ENCODE results near the gene PRKRIP1. TPM values are rescaled to one million over a fixed set of nuclear protein-coding genes. Genes with fewer than 3 reads are reported as not detected.
"Not testable (repeated sequence)": the region's sequence is repeated elsewhere in the genome, so short reads cannot be mapped to it uniquely, and the experiment has no call there.

PRKRIP1 gene
- total and polyA plus RNA-seq, 4 donors, result 5.4 to 15.8 (median 7.1) TPM

DNA sequence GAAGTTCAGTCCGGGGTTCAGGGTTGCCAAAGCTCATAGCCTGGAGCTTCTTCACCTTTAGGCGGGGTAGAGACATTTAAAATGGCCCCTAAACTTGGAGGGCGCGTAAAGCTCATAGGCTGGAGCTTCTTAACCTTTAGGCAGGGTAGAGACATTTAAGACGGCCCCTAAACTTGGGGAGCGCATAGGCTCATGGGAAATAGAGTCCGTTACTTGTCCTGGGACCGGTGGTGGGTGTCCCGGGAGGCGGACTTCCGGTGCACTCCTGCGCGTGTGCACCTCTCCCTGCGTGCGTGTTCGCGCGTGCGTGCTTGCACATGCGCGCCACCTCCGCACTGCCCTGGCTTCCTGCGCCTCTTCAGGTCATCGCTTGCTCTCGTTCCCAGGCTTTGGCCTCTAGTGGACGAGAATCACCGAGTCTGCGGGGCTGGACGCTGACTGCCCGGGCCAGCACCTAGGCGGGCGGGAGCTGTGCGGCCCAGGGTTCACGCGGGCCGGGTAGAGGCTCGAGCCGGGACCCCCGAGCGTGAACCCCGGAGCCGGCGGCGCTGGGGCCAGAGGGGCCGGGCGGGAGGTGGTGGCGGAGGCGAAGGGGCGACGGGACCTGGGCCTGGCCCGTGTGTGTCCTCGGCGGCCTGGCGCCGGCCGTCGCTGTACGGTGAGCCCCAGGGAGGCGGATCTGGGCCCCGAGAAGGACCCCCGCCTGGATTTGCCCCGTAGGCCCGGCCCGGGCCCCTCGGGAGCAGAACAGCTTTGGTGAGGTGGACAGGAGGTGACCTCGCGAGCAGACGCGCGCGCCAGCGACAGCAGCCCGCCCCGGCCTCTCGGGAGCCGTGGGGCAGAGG, 32.4 kb upstream of the PRKRIP1 start:
- H3K27ac ChIP-seq (ENCODE audit: low read depth in 1 of 2, low read length in 2 of 2), result peak overlapping the region; percentile 91 to 94
- H3K36me3 ChIP-seq (ENCODE audit: control insufficient read depth in 4 of 4, insufficient read depth in 3 of 4, low read depth in 1 of 4, low read length in 3 of 4); H3K4me1 ChIP-seq (ENCODE audit: control insufficient read depth in 4 of 4, insufficient read depth in 4 of 4, low read length in 3 of 4); H3K9me3 ChIP-seq (ENCODE audit: control insufficient read depth in 4 of 4, low read length in 3 of 4); H3K27me3 ChIP-seq (ENCODE audit: control insufficient read depth in 4 of 4, insufficient read depth in 4 of 4, low read length in 3 of 4): not testable (repeated sequence)
- DNase-seq (ENCODE audit: low spot score), result peak; percentile 87
- peak; percentile 95 for TF ChIP-seq YY1 (IDR thresholded peaks at IDR 0.05)
- TF ChIP-seq EGR1 (IDR thresholded peaks at IDR 0.05; ENCODE audit: low read depth in 2 of 2), result peak; percentile 39 to 82
- peak; percentile 90 for TF ChIP-seq NR2F2 (IDR thresholded peaks at IDR 0.05)
- TF ChIP-seq RAD21 (IDR thresholded peaks at IDR 0.05), result peak in 1 of 2 donors; percentile 14
- peak; percentile 33 to 50 for TF ChIP-seq JUND (IDR thresholded peaks at IDR 0.05)
- TF ChIP-seq HNF4A (conservative IDR thresholded peaks at IDR 0.05), result peak; percentile 64 to 78
- peak; percentile 35 for TF ChIP-seq TAF1 (conservative IDR thresholded peaks at IDR 0.05)
- peak; percentile 80 for TF ChIP-seq SP1 (IDR thresholded peaks at IDR 0.05)
- TF ChIP-seq, protein P1, sequence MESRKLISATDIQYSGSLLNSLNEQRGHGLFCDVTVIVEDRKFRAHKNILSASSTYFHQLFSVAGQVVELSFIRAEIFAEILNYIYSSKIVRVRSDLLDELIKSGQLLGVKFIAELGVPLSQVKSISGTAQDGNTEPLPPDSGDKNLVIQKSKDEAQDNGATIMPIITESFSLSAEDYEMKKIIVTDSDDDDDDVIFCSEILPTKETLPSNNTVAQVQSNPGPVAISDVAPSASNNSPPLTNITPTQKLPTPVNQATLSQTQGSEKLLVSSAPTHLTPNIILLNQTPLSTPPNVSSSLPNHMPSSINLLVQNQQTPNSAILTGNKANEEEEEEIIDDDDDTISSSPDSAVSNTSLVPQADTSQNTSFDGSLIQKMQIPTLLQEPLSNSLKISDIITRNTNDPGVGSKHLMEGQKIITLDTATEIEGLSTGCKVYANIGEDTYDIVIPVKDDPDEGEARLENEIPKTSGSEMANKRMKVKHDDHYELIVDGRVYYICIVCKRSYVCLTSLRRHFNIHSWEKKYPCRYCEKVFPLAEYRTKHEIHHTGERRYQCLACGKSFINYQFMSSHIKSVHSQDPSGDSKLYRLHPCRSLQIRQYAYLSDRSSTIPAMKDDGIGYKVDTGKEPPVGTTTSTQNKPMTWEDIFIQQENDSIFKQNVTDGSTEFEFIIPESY (IDR thresholded peaks at IDR 0.05), result peak; percentile 95
- TF ChIP-seq, protein P2, sequence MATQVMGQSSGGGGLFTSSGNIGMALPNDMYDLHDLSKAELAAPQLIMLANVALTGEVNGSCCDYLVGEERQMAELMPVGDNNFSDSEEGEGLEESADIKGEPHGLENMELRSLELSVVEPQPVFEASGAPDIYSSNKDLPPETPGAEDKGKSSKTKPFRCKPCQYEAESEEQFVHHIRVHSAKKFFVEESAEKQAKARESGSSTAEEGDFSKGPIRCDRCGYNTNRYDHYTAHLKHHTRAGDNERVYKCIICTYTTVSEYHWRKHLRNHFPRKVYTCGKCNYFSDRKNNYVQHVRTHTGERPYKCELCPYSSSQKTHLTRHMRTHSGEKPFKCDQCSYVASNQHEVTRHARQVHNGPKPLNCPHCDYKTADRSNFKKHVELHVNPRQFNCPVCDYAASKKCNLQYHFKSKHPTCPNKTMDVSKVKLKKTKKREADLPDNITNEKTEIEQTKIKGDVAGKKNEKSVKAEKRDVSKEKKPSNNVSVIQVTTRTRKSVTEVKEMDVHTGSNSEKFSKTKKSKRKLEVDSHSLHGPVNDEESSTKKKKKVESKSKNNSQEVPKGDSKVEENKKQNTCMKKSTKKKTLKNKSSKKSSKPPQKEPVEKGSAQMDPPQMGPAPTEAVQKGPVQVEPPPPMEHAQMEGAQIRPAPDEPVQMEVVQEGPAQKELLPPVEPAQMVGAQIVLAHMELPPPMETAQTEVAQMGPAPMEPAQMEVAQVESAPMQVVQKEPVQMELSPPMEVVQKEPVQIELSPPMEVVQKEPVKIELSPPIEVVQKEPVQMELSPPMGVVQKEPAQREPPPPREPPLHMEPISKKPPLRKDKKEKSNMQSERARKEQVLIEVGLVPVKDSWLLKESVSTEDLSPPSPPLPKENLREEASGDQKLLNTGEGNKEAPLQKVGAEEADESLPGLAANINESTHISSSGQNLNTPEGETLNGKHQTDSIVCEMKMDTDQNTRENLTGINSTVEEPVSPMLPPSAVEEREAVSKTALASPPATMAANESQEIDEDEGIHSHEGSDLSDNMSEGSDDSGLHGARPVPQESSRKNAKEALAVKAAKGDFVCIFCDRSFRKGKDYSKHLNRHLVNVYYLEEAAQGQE (IDR thresholded peaks at IDR 0.05), result peak; percentile 72
- TF ChIP-seq GABPA (IDR thresholded peaks at IDR 0.05 in 1 of 2, conservative IDR thresholded peaks at IDR 0.05 in 1 of 2), result peak; percentile 76 to 95
- TF ChIP-seq RXRA (IDR thresholded peaks at IDR 0.05), result peak; percentile 71 to 86
- TF ChIP-seq, protein P3, sequence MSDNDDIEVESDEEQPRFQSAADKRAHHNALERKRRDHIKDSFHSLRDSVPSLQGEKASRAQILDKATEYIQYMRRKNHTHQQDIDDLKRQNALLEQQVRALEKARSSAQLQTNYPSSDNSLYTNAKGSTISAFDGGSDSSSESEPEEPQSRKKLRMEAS (IDR thresholded peaks at IDR 0.05), result peak; percentile 81
- H3K4me3 ChIP-seq (ENCODE audit: low read depth in 1 of 3, low read length in 3 of 3), result peak overlapping the region; percentile 69 to 76 (median 69)
- H3K9ac ChIP-seq (ENCODE audit: low read depth in 1 of 2, low read length in 2 of 2), result peak overlapping the region; percentile 60 to 67
- under 1% methylated on average over 76 of the region's 76 CpGs for WGBS

DNA sequence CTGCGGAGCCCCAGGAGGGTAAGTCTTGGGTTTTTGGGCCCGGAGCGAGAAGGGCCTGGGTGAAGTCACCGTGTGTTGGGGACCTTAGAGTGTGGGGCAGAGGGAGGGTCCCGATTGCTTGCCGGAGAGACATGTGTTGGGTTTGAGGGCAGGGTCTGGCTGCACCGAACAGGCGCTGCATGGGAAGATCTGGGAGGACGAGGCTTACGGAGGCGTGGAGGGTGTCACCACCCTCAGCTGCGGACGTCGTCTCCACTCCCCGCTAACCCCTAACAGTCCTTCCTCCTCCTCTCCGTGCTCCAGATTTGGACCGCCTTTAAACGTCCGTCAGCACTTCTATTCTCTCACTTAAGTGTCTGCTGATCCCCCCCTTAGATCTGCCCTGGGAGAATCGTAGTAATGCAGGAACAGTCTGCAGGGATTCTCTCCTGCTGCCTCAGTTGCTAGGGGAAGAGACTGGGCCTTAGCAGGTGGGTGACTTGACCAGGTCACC, 31.7 kb upstream of the PRKRIP1 start:
- not testable (repeated sequence) for H3K4me1 ChIP-seq (ENCODE audit: control insufficient read depth in 4 of 4, insufficient read depth in 4 of 4, low read length in 3 of 4); H3K9me3 ChIP-seq (ENCODE audit: control insufficient read depth in 4 of 4, low read length in 3 of 4); H3K36me3 ChIP-seq (ENCODE audit: control insufficient read depth in 4 of 4, insufficient read depth in 3 of 4, low read depth in 1 of 4, low read length in 3 of 4); H3K27me3 ChIP-seq (ENCODE audit: control insufficient read depth in 4 of 4, insufficient read depth in 4 of 4, low read length in 3 of 4); DNase-seq (ENCODE audit: low spot score)
- under 1% methylated on average over 17 of the region's 20 CpGs for WGBS
- H3K4me3 ChIP-seq (ENCODE audit: low read depth in 1 of 3, low read length in 3 of 3), result peak overlapping the region; percentile 69 to 76 (median 69)
- H3K9ac ChIP-seq (ENCODE audit: low read depth in 1 of 2, low read length in 2 of 2), result peak overlapping the region; percentile 39 to 60
- H3K27ac ChIP-seq (ENCODE audit: low read depth in 1 of 2, low read length in 2 of 2), result peak overlapping the region; percentile 91 to 94

DNA sequence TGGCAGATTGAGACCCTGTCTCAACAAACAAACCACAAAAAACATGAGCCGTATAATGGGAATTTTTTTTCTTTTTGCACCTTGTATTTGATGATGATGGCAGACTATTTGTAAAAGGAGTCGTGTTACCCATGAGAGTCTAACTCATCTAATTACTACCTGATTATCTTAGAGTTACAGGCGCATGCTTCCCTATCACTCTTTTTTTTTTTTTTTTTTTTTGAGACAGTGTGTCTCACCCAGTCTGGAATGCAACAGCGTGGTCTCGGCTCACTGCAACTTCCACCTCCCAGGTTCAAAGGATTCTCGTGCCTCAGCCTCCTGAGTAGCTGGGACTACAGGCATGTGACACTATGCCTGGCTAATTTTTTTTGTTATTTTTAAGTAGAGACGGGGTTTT, 30.8 kb upstream of the PRKRIP1 start:
- not testable (repeated sequence) for H3K9ac ChIP-seq (ENCODE audit: low read depth in 1 of 2, low read length in 2 of 2); H3K4me1 ChIP-seq (ENCODE audit: control insufficient read depth in 4 of 4, insufficient read depth in 4 of 4, low read length in 3 of 4); H3K9me3 ChIP-seq (ENCODE audit: control insufficient read depth in 4 of 4, low read length in 3 of 4); DNase-seq (ENCODE audit: low spot score); H3K27me3 ChIP-seq (ENCODE audit: control insufficient read depth in 4 of 4, insufficient read depth in 4 of 4, low read length in 3 of 4); H3K4me3 ChIP-seq (ENCODE audit: low read depth in 1 of 3, low read length in 3 of 3); H3K36me3 ChIP-seq (ENCODE audit: control insufficient read depth in 4 of 4, insufficient read depth in 3 of 4, low read depth in 1 of 4, low read length in 3 of 4); H3K27ac ChIP-seq (ENCODE audit: low read depth in 1 of 2, low read length in 2 of 2)
- 83% methylated on average over 7 of the region's 7 CpGs for WGBS

DNA sequence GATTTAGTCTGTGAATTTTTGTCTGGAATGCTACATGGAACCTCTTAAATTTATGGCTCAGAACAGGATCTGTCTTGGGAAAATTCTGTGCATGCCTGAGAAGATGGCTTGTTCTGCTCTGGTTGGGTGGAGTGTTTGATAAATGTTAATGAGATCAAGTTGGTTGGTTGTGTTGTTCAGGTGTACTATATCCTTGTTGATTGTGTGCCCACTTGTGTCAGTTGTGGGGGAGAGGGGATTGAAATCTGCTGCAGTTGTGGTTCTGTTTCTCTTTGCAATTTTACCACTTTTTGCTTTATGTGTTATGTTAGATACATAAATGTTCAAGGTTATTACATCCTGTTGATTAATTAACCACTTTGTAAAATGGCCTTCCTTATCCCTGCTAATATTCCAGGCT, 26.1 kb upstream of the PRKRIP1 start:
- not testable (repeated sequence) for H3K4me1 ChIP-seq (ENCODE audit: control insufficient read depth in 4 of 4, insufficient read depth in 4 of 4, low read length in 3 of 4); H3K4me3 ChIP-seq (ENCODE audit: low read depth in 1 of 3, low read length in 3 of 3); H3K27me3 ChIP-seq (ENCODE audit: control insufficient read depth in 4 of 4, insufficient read depth in 4 of 4, low read length in 3 of 4); H3K9me3 ChIP-seq (ENCODE audit: control insufficient read depth in 4 of 4, low read length in 3 of 4); H3K9ac ChIP-seq (ENCODE audit: low read depth in 1 of 2, low read length in 2 of 2); H3K27ac ChIP-seq (ENCODE audit: low read depth in 1 of 2, low read length in 2 of 2); DNase-seq (ENCODE audit: low spot score); H3K36me3 ChIP-seq (ENCODE audit: control insufficient read depth in 4 of 4, insufficient read depth in 3 of 4, low read depth in 1 of 4, low read length in 3 of 4)

DNA sequence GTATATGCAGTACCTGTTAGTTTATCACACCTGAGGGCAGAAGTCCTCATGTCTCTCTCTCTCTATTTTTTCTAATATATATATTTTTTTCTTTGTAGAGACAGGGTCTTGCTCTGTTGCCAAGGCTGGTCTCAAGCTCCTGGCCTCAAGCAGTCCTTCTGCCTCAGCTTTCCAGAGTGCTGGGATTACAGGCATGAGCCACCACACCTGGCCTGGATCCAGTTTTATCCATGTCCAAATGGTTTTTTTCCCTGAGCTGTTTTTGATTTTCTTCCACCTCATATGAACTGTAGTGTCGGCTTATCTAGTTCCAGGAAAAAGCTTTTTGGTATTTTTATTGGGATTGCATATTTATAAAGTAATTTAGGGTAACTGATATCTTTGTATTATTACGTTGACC, 23.4 kb upstream of the PRKRIP1 start:
- H3K9ac ChIP-seq (ENCODE audit: low read depth in 1 of 2, low read length in 2 of 2); DNase-seq (ENCODE audit: low spot score); H3K27ac ChIP-seq (ENCODE audit: low read depth in 1 of 2, low read length in 2 of 2); H3K4me1 ChIP-seq (ENCODE audit: control insufficient read depth in 4 of 4, insufficient read depth in 4 of 4, low read length in 3 of 4); H3K27me3 ChIP-seq (ENCODE audit: control insufficient read depth in 4 of 4, insufficient read depth in 4 of 4, low read length in 3 of 4); H3K4me3 ChIP-seq (ENCODE audit: low read depth in 1 of 3, low read length in 3 of 3); H3K36me3 ChIP-seq (ENCODE audit: control insufficient read depth in 4 of 4, insufficient read depth in 3 of 4, low read depth in 1 of 4, low read length in 3 of 4); H3K9me3 ChIP-seq (ENCODE audit: control insufficient read depth in 4 of 4, low read length in 3 of 4): not testable (repeated sequence)
- 78% methylated on average over 2 of the region's 2 CpGs for WGBS

Measured in liver (tissue), 9 donors.